HL-60 (cell line): Measurements from ENCODE around the gene APLP2.

Experiments used
- DNase-seq, 2 experiments: peaks; one replicate each; pipeline ENCODE4 v3.0.0-alpha.2; 2010 to 2020; ENCODE audit warnings: low read depth in 1 of 2, low spot score in 1 of 2
- H3K27ac ChIP-seq: fragments of 250-450 bp; sonication (Bioruptor Pico); replicated peaks from 2 replicates; pipeline ENCODE4 v1.5.1; 2020; ENCODE audit warnings: mild to moderate bottlenecking, moderate library complexity
- H3K27me3 ChIP-seq: fragments of 250-450 bp; sonication (Bioruptor Pico); 2 replicates; pipeline ENCODE4 v1.5.1; 2021; ENCODE audit warnings: mild to moderate bottlenecking, moderate library complexity; ENCODE audit not compliant: insufficient read depth, poor library complexity, severe bottlenecking
- H3K4me3 ChIP-seq: replicated peaks from 2 replicates; pipeline ENCODE4 v1.5.1; 2011; ENCODE audit warnings: mild to moderate bottlenecking, control low read depth, low read length; ENCODE audit not compliant: insufficient read depth
- CTCF ChIP-seq: IDR thresholded peaks from one replicate; pipeline ENCODE4 v1.5.1; 2011; ENCODE audit warnings: low read length, control low read depth, inconsistent platforms; ENCODE audit not compliant: insufficient read depth
- GABPA ChIP-seq: IDR thresholded peaks from 2 replicates; pipeline ENCODE4 v1.6.1; 2012; ENCODE audit warnings: low read depth
- POLR2AphosphoS5 ChIP-seq: IDR thresholded peaks from 2 replicates; pipeline ENCODE4 v1.6.1; 2012; ENCODE audit warnings: low read depth
- REST ChIP-seq: IDR thresholded peaks from 2 replicates; pipeline ENCODE4 v1.6.1; 2012; ENCODE audit warnings: low read depth; ENCODE audit not compliant: insufficient replicate concordance
- SPI1 ChIP-seq: IDR thresholded peaks from 2 replicates; pipeline ENCODE4 v1.6.1; 2012; ENCODE audit warnings: low read depth, mild to moderate bottlenecking, borderline replicate concordance

APLP2 gene

GRCh38 chr11:130096042-130096441 is 26.3 kb downstream of the APLP2 start:
- Histone ChIP-seq H3K27ac (no peak overlapping the region), H3K4me3 (no peak overlapping the region), H3K27me3 (no peaks in the 10 kb centered on the region)
- no peak for DNase-seq
- no peak for TF ChIP-seq CTCF
- no peak for TF ChIP-seq REST
- TF ChIP-seq SPI1 = no peak
- no peak for TF ChIP-seq GABPA

- DNase-seq = no peak
- Histone ChIP-seq H3K4me3 (no peak overlapping the region), H3K27ac (no peak overlapping the region), H3K27me3 (no peaks in the 10 kb centered on the region)
- TF ChIP-seq GABPA (no peak), REST (no peak), SPI1 (no peak), CTCF (no peak), POLR2AphosphoS5 (no peak)
These were observed 27.1 kb downstream of the APLP2 start for GRCh38 chr11:130096823-130097222.

GRCh38 chr11:130097285-130097684 is 27.6 kb downstream of the APLP2 start:
- no peaks in the 10 kb centered on the region for H3K27me3 ChIP-seq
- H3K4me3 ChIP-seq = no peak overlapping the region
- TF ChIP-seq CTCF (no peak), POLR2AphosphoS5 (no peak), SPI1 (no peak), REST (no peak), GABPA (no peak)
- DNase-seq = no peak
- no peak overlapping the region for H3K27ac ChIP-seq
